GM18505 (cell line): ENCODE measurements around the gene CDNF.

ENCODE experiments used
- ATAC-seq: cut with Tn5 transposase; IDR thresholded peaks from one replicate; pipeline ENCODE4 v1.9.1; 2021; ENCODE audit not compliant: unreplicated experiment
- POLR2A ChIP-seq: IDR thresholded peaks from 4 replicates; pipeline ENCODE4 v1.6.1; 2011; ENCODE audit warnings: borderline replicate concordance; ENCODE audit not compliant: insufficient read depth, insufficient read length; ENCODE audit errors: extremely low read depth

CDNF gene

DNA sequence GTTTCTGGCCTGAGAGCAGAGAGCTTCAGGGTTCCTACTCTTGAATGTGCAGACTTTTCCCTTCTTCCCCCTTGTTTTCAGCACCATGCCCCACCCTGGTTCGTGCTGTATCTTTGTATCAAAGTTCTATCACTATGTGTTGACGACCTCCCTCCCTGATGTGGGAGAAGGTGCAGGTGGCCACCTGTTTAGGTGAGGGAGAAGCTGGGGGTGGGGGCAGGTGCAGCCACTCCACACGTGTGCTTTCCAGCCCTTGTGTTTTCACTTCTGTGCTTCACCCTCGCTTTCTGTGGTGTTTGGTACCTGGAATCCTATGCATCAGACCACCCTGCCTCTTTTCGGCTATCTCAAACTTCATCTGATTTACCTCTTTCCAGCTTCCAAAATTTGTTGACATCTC lies 21.2 kb upstream of the CDNF start:
- ATAC-seq: no peak
- TF ChIP-seq POLR2A: no peak

GRCh38 chr10:14858338-14858960 lies 20.6 kb upstream of the CDNF start:
- ATAC-seq: no peak

DNA sequence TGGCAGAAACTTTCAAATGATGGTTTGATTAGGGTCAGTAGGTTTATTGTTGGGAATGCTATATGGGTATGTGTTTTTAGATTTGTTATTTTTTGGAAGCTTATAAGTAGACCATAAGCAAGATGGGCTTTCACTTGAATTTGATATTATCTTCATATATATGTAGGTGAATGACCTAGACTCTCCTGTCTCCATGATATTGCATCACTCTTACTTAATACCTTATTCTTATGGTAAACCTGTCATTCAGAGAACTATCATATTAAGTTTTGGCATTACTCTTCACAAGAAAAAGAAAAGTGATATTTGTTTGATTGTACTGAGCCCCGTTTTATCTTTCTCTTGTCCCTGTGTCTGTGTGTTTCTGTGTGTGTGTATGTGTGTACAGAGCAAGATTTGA lies 17.6 kb upstream of the CDNF start:
- no peak for TF ChIP-seq POLR2A
- no peak for ATAC-seq

More at GRCh38 chr10:14858338-14858960, 20.6 kb upstream of the CDNF start:
- TF ChIP-seq POLR2A: no peak

DNA sequence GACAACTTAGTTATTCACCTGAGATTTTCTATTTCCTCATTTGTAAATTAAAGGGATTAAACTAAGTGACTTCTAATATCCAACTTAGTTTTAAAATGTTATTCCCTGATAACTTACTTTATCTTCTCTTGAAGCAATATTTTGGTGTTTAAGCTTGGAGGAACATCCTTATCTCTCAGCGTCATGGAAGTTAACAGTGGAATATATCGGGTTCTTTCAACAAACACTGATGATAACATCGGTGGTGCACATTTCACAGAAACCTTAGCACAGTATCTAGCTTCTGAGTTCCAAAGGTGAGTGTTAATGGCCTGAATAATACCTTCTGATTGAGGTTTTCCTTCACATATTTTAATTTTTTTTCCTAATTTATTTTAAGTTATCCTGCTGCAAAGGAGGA lies 14.4 kb upstream of the CDNF start:
- ATAC-seq: no peak
- no peak for TF ChIP-seq POLR2A

GRCh38 chr10:14844948-14845347 lies 7.1 kb upstream of the CDNF start:
- no peak for TF ChIP-seq POLR2A
- no peak for ATAC-seq

- no peak for ATAC-seq
- TF ChIP-seq POLR2A: no peak
These were observed 5.6 kb upstream of the CDNF start for GRCh38 chr10:14843327-14843988.

GRCh38 chr10:14840178-14840577 lies 2.3 kb upstream of the CDNF start:
- ATAC-seq: no peak
- TF ChIP-seq POLR2A: no peak

DNA sequence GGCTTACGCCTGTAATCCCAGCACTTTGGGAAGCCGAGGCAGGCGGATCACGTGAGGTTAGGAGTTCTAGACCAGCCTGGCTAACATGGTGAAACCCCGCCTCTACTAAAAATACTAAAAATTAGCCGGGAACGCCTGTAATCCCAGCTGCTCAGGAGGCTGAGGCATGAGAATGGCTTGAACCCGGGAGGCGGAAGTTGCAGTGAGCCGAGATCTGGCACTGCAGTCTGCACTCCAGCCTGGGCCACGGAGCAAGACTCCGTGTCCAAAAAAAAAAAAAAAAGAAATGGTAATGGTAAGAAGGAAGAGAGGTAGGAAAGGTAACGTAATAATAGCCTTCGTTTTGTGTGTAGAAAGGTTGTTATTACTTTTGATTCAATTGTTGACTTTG lies 1.5 kb upstream of the CDNF start:
- no peak for TF ChIP-seq POLR2A
- ATAC-seq: no peak

- no peak for TF ChIP-seq POLR2A
- ATAC-seq: peak; percentile 11
These were observed 906 bp upstream of the CDNF start for GRCh38 chr10:14838582-14839304.

DNA sequence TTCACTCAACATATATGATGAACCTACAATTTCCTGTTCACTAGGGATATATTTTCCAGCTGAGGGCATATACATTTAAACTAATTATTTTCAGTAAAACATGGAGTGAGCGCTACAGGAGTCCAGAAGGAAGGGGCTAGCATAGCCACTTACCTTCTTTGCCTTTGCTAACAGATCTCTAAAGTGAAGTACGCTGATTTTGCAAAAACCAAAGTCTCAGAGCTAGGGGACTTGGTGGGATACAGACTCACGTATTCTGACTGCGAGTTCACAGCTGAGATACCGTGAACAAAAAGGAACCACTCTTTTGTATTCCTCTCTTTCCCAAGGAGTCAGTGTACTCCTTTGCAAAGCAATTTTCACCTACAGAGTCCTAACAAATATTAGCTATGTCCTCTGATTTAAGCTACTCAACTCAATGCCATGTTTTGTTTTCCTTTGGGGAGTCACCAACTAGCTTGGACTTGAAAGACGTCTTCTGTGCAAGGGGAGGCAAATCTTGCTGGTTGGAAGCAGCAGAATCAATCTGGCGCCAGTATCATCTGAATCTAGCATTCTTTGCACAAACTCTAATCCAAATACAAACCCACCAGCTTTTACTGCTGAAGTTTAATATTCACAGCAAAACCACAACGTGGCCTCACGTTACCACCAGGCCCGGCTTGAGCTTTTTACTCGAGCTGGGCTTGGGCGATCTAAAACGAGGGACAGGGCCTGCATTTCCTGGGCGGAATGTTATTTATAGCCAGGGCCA lies 657 bp downstream of the CDNF start:
- TF ChIP-seq POLR2A: no peak
- no peak for ATAC-seq

- no peak for ATAC-seq
- TF ChIP-seq POLR2A: no peak
These were observed 1.6 kb downstream of the CDNF start for GRCh38 chr10:14836208-14836607.

- TF ChIP-seq POLR2A: no peak
- no peak for ATAC-seq
These were observed 4.7 kb downstream of the CDNF start for GRCh38 chr10:14833106-14833505.

GRCh38 chr10:14826076-14826829 lies 11.6 kb downstream of the CDNF start:
- TF ChIP-seq POLR2A: no peak
- ATAC-seq: no peak
